HEK293T (cell line): ENCODE data around the gene ALDOC.

Experiments
- CTCF ChIA-PET: fragments of 350-600 bp; formaldehyde crosslinking; extraction: SDS; loops from one replicate; lab custom pipeline; 2021; ENCODE audit warnings: antibody characterized with exemption, inconsistent platforms; lab: Yijun Ruan, JAX
- POLR2A ChIA-PET: fragments of 350-600 bp; formaldehyde crosslinking; extraction: SDS; loops from one replicate; lab custom pipeline; 2020; ENCODE audit warnings: antibody characterized with exemption, inconsistent platforms; lab: Yijun Ruan, JAX
- DNase-seq: peaks from one replicate; pipeline ENCODE4 v3.0.0; 2012; ENCODE audit warnings: mixed read lengths; ENCODE audit errors: extremely low spot score
- ARNT ChIP-seq: fragments of 450-650 bp; IDR thresholded peaks from 2 replicates; pipeline ENCODE4 v1.6.1; 2017; ENCODE audit warnings: mild to moderate bottlenecking
- BHLHE40 ChIP-seq: fragments of 450-650 bp; IDR thresholded peaks from 2 replicates; pipeline ENCODE4 v1.6.1; 2016; ENCODE audit warnings: mild to moderate bottlenecking, moderate library complexity, borderline replicate concordance
- CTBP1 ChIP-seq: fragments of 450-650 bp; IDR thresholded peaks from 2 replicates; pipeline ENCODE4 v1.6.1; 2016; ENCODE audit warnings: borderline replicate concordance
- ELF4 ChIP-seq: fragments of 450-650 bp; IDR thresholded peaks from 2 replicates; pipeline ENCODE4 v1.6.1; 2017; ENCODE audit warnings: antibody characterized with exemption
- FOXA1 ChIP-seq: fragments of 450-650 bp; IDR thresholded peaks from 2 replicates; pipeline ENCODE4 v1.6.1; 2016; ENCODE audit warnings: mild to moderate bottlenecking
- FOXK2 ChIP-seq: fragments of 450-650 bp; IDR thresholded peaks from 2 replicates; pipeline ENCODE4 v1.6.1; 2016; ENCODE audit warnings: mild to moderate bottlenecking
- FOXM1 ChIP-seq: fragments of 450-650 bp; IDR thresholded peaks from 2 replicates; pipeline ENCODE4 v1.6.1; 2017; ENCODE audit warnings: mild to moderate bottlenecking, borderline replicate concordance
- HDGF ChIP-seq: fragments of 450-650 bp; IDR thresholded peaks from 2 replicates; pipeline ENCODE4 v1.6.1; 2017; ENCODE audit warnings: antibody characterized with exemption, borderline replicate concordance
- L3MBTL2 ChIP-seq: fragments of 450-650 bp; conservative IDR thresholded peaks from 2 replicates; pipeline ENCODE4 v1.6.1; 2016; ENCODE audit warnings: mild to moderate bottlenecking
- LEF1 ChIP-seq: fragments of 450-650 bp; IDR thresholded peaks from 2 replicates; pipeline ENCODE4 v1.6.1; 2017; ENCODE audit warnings: mild to moderate bottlenecking, borderline replicate concordance
- NFRKB ChIP-seq: fragments of 450-650 bp; IDR thresholded peaks from 2 replicates; pipeline ENCODE4 v1.6.1; 2016; ENCODE audit warnings: mild to moderate bottlenecking, moderate library complexity
- SP1 ChIP-seq: fragments of 450-650 bp; IDR thresholded peaks from 2 replicates; pipeline ENCODE4 v1.6.1; 2017
- SUZ12 ChIP-seq: fragments of 450-650 bp; IDR thresholded peaks from 2 replicates; pipeline ENCODE4 v1.6.1; 2016; ENCODE audit warnings: mild to moderate bottlenecking
- TARDBP ChIP-seq: fragments of 450-650 bp; IDR thresholded peaks from 2 replicates; pipeline ENCODE4 v1.6.1; 2016
- ZNF384 ChIP-seq: fragments of 450-650 bp; IDR thresholded peaks from 2 replicates; pipeline ENCODE4 v1.6.1; 2016
- TF ChIP-seq, protein P1 (sequence below): fragments of 450-650 bp; IDR thresholded peaks from 2 replicates; pipeline ENCODE4 v1.6.1; 2016

ALDOC gene

DNA sequence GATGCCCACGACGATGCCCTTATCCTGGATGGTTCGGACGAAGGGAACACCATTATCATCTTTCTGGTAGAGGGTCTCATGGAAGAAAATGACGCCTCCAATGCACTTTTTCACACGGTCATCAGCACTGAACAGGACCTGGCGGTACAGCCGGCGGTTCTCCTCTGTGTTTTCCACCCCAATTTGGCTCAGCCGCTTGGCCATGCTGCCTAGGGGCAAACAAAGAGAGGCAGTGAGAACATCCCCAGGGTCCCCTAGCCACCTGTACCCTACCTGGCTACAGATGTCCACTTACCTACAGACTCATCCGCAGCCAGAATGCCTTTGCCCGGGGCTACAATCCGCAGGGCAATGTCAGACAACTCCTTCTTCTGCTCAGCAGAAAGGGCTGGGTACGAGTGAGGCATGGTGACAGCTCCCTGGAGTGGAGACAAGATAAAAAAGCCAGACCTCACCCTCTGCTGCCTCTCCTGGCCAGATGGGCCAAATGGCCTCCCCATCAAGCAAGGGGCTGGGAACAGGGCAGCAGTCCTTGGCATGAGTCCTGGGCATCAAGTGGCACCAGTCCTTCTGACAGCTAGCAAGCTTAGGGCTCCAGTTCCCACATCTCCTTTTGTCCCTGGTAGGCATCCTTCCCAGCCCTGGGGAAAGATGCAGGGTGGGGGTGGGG lies 1.4 kb downstream of the ALDOC start:
- POLR2A ChIA-PET = interaction anchor here (1.7 kb wide), 1 partner anchor 14 kb away, joined by 4 read pairs; no protein-coding TSS in a partner anchor

DNA sequence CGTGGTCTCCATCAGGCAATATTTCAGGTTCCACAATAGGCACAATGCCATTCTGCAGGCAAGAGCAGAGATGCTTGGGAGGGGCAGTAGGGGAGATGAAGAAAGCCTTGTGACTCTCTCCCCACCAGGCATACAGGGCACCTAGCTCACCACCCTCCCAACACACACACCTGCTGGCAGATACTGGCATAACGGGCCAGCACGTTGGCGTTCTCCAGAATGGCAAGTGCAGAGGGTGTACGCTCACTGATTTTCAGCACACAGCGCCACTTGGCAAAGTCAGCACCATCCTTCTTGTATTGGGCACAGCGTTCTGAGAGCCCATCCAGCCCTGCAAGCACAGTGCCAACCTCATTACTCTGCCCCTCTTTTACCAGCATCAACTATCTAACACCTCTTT lies 2.2 kb downstream of the ALDOC start:
- DNase-seq = no peak
- TF ChIP-seq ARNT (no peak), NFRKB (no peak), BHLHE40 (no peak), TARDBP (no peak), FOXM1 (no peak), SUZ12 (no peak), SP1 (no peak), L3MBTL2 (no peak), LEF1 (no peak), FOXA1 (no peak), FOXK2 (no peak)
- TF ChIP-seq, protein P1, sequence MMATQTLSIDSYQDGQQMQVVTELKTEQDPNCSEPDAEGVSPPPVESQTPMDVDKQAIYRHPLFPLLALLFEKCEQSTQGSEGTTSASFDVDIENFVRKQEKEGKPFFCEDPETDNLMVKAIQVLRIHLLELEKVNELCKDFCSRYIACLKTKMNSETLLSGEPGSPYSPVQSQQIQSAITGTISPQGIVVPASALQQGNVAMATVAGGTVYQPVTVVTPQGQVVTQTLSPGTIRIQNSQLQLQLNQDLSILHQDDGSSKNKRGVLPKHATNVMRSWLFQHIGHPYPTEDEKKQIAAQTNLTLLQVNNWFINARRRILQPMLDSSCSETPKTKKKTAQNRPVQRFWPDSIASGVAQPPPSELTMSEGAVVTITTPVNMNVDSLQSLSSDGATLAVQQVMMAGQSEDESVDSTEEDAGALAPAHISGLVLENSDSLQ = no peak
- ChIA-PET POLR2A (interaction anchor here (1.7 kb wide), 1 partner anchor 15 kb away, joined by 4 read pairs; no protein-coding TSS in a partner anchor), CTCF (interaction anchor here (0.5 to 0.6 kb wide), 2 partner anchors 28 to 228 kb away, joined by 3 read pairs; no protein-coding TSS in a partner anchor)

More for the DNA sequence above, 1.4 kb downstream of the ALDOC start:
- DNase-seq = no peak
- TF ChIP-seq FOXM1 (no peak), NFRKB (no peak), ELF4 (no peak), TARDBP (no peak), L3MBTL2 (no peak), SP1 (no peak), HDGF (no peak), CTBP1 (no peak), FOXA1 (no peak), BHLHE40 (no peak), ZNF384 (no peak), FOXK2 (no peak), ARNT (no peak), LEF1 (no peak), SUZ12 (no peak)
- TF ChIP-seq, protein P1 = no peak
- CTCF ChIA-PET = no interaction called here

DNA sequence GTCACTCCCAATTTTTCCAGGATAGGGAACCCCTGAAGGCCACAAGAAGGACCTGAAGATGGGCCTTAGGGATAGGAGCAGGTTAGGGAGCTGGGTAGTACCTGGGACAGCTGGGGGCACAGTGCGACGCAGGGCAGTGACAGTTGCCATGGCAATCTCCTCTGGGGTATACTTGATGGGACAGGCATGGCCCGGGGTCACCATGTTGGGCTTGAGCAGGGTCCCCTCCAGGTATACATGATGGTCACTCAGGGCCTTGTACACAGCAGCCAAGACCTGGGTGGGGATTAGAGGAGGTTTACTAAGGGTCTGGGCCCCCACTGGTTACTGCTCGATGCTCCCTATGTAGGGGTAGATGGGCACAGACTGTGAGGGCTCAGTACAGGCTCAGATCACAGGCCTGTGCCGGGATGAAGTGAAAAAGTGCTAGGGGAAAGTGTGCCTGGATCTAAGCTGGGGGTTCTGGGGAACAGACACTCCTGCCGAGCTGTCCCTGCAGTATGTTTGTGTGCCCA lies 2.7 kb downstream of the ALDOC start:
- ChIA-PET CTCF (interaction anchor here (0.5 to 0.6 kb wide), 2 partner anchors 28 to 227 kb away, joined by 3 read pairs; no protein-coding TSS in a partner anchor), POLR2A (no interaction called here)
- no peak for DNase-seq
- TF ChIP-seq LEF1 (no peak), SP1 (no peak), ARNT (no peak), CTBP1 (no peak), NFRKB (no peak), SUZ12 (no peak), BHLHE40 (no peak), ZNF384 (no peak), FOXK2 (no peak), FOXM1 (no peak), TARDBP (no peak), HDGF (no peak), L3MBTL2 (no peak), FOXA1 (no peak)
- TF ChIP-seq, protein P1 = no peak

DNA sequence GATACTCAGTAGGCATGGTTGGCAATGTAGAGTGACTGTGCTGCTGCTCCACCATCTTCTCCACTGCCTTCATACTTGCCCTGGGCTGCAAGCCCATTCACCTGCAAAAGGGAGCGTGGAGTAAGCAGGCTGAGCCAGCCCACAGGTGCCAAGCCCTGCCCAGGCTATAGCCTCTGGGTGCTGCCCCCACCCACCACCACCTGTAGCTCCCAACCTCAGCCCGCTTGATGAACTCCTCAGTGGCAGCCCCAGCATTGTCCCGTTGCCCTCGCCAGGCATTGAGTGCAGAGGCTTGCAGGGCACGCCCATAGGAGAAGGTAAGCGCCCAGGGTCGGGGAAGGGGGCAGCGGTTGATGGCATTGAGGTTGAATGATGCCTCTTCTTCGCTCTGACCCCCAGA lies 3.2 kb downstream of the ALDOC start:
- ChIA-PET POLR2A (no interaction called here), CTCF (no interaction called here)
- no peak for DNase-seq
- TF ChIP-seq SUZ12 (no peak), FOXK2 (no peak), LEF1 (no peak), ELF4 (no peak), CTBP1 (no peak), FOXA1 (no peak), FOXM1 (no peak), SP1 (no peak), ARNT (no peak), NFRKB (no peak), BHLHE40 (no peak)

DNA sequence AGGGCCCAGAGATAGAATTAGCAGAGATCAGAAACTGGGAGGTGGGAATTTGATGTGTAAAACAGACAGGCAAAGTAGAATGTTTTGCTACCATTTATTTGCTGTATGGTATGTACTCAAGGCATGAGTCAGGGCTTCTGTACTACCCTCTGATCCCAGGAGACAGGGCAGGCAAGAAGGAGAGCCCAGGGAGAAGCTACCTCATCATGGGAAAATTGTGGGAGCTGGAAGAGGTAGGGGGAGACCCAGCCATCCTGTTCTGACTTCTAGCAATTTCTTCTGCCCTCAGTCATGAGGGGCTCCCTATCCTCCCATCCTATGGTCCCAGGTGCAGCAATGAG lies 3.7 kb downstream of the ALDOC start:
- no peak for TF ChIP-seq L3MBTL2
- no peak for TF ChIP-seq CTBP1
- no peak for TF ChIP-seq LEF1
- no peak for TF ChIP-seq HDGF
- no peak for TF ChIP-seq ZNF384
- no peak for TF ChIP-seq TARDBP
- TF ChIP-seq FOXM1 = no peak
- no peak for TF ChIP-seq NFRKB
- TF ChIP-seq ELF4 = no peak
- TF ChIP-seq, protein P1 = no peak
- TF ChIP-seq BHLHE40 = no peak
- TF ChIP-seq FOXK2 = no peak
- TF ChIP-seq SP1 = no peak
- TF ChIP-seq SUZ12 = no peak
- TF ChIP-seq ARNT = no peak
- no peak for TF ChIP-seq FOXA1
- ChIA-PET CTCF (no interaction called here), POLR2A (interaction anchor here (3.4 to 3.6 kb wide), 2 partner anchors 18 to 88 kb away, joined by 8 to 35 read pairs; partner anchors contain the start of genes SDF2, SUPT6H and UNC119)
- no peak for DNase-seq
